ENCODE measurements around the gene CMBL.
A peak's percentile ranks its signal among the peaks of the same experiment; 100 is the strongest.

CMBL gene

DNA sequence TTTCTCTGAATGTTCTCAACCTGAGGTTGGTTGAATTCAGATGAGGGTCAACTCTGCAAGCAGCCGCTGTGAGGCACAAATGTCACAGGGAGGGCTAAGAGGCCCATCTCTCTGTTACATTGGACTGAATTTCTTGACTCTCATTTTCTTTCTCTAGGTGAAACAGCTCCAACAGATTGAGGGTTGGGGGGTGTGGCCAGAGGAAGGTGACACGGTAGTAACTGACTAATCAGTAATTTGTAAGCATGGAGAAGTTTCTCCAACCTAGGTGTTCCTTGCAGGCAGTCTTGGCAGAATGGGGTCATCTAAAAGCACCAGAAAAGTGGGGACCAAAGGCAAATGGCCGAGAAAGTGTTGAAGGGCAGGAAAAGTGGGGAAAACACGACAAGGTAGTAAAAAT, 40.9 kb downstream of the CMBL start:
- H3K36me3 Mint-ChIP-seq (ENCODE audit: low read depth): peaks cover 46% of the 10 kb centered on the region
- peak overlapping the region; percentile 49 for H3K27ac Mint-ChIP-seq
- peaks cover 11% of the 10 kb centered on the region for H3K4me1 Mint-ChIP-seq (ENCODE audit: low read depth)

DNA sequence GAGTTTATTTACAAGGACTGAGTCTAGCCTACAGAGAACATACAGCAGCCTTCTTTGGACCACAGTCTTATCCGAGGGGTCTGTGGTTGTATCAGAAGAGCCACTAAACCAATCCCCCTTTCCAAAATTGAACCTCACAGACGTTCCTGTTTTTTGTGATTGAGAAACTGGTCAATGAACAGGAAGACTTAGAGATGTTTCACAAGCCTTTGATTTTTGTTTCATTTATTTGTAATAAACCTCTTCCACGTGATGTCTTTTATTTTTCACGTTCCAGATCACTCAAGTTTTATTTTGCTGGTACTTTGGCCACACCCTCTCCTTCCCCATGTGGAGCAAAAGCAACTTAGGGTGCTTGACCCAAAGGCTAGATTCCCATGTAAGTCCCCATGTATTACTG, 41.6 kb downstream of the CMBL start:
- Mint-ChIP-seq H3K36me3 (ENCODE audit: low read depth) (peaks cover 53% of the 10 kb centered on the region), H3K9me3 (no peaks in the 10 kb centered on the region), H3K27ac (no peak overlapping the region), H3K4me3 (no peak overlapping the region), H3K27me3 (no peaks in the 10 kb centered on the region), H3K4me1 (ENCODE audit: low read depth) (peaks cover 11% of the 10 kb centered on the region)

More for the DNA sequence above, 40.9 kb downstream of the CMBL start:
- Mint-ChIP-seq H3K27me3 (no peaks in the 10 kb centered on the region), H3K9me3 (no peaks in the 10 kb centered on the region), H3K4me3 (no peak overlapping the region)

- H3K36me3 Mint-ChIP-seq (ENCODE audit: low read depth): peaks cover 60% of the 10 kb centered on the region
These were observed 42.2 kb downstream of the CMBL start for GRCh38 chr5:10265245-10266109.

GRCh38 chr5:10264604-10265003, 43.1 kb downstream of the CMBL start:
- Mint-ChIP-seq H3K27ac (peak overlapping the region; percentile 22), H3K9me3 (no peaks in the 10 kb centered on the region), H3K36me3 (ENCODE audit: low read depth) (peaks cover 68% of the 10 kb centered on the region), H3K27me3 (no peaks in the 10 kb centered on the region), H3K4me1 (ENCODE audit: low read depth) (peaks cover 11% of the 10 kb centered on the region), H3K4me3 (no peak overlapping the region)

More at GRCh38 chr5:10265245-10266109, 42.2 kb downstream of the CMBL start:
- peak overlapping the region; percentile 61 for H3K27ac Mint-ChIP-seq
- no peaks in the 10 kb centered on the region for H3K9me3 Mint-ChIP-seq
- H3K4me3 Mint-ChIP-seq: no peak overlapping the region
- no peaks in the 10 kb centered on the region for H3K27me3 Mint-ChIP-seq
- H3K4me1 Mint-ChIP-seq (ENCODE audit: low read depth): peaks cover 11% of the 10 kb centered on the region

- Mint-ChIP-seq H3K36me3 (ENCODE audit: low read depth) (peaks cover 83% of the 10 kb centered on the region), H3K4me3 (no peak overlapping the region), H3K27ac (no peak overlapping the region), H3K27me3 (no peaks in the 10 kb centered on the region), H3K4me1 (ENCODE audit: low read depth) (peaks cover 15% of the 10 kb centered on the region), H3K9me3 (no peaks in the 10 kb centered on the region)
These were observed 44.7 kb downstream of the CMBL start for GRCh38 chr5:10262995-10263394.

GRCh38 chr5:10262121-10262774, 45.5 kb downstream of the CMBL start:
- Mint-ChIP-seq H3K4me3 (no peak overlapping the region), H3K4me1 (ENCODE audit: low read depth) (peaks cover 16% of the 10 kb centered on the region), H3K27me3 (no peaks in the 10 kb centered on the region), H3K9me3 (no peaks in the 10 kb centered on the region), H3K27ac (no peak overlapping the region), H3K36me3 (ENCODE audit: low read depth) (peaks cover 90% of the 10 kb centered on the region)

- H3K4me3 Mint-ChIP-seq: no peak overlapping the region
- no peak overlapping the region for H3K27ac Mint-ChIP-seq
- H3K4me1 Mint-ChIP-seq (ENCODE audit: low read depth): peaks cover 22% of the 10 kb centered on the region
- no peaks in the 10 kb centered on the region for H3K27me3 Mint-ChIP-seq
- H3K9me3 Mint-ChIP-seq: no peaks in the 10 kb centered on the region
- peaks cover 98% of the 10 kb centered on the region for H3K36me3 Mint-ChIP-seq (ENCODE audit: low read depth)
These were observed 46.6 kb downstream of the CMBL start for GRCh38 chr5:10261065-10261464.

DNA sequence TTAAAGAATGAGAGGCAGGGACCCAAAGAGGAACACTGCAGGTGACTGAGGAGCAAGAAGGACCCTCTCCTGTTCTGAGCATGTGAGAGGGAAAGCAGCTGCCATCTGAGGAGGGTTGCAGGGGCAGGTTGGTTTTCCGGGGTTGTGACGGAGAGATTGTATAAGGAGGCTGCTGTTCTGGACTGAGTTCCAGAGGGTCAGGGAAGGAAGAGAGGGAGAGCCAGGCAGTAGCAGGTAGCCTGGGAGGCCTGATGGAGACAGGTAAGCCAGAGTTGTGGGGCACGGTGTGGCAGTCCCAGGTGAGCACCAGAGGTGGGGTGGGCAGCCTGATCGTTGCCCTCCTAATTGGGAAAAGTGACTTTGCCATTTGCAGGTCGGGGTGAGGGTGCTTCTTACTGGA, 47.8 kb downstream of the CMBL start:
- H3K9me3 Mint-ChIP-seq: no peaks in the 10 kb centered on the region
- no peaks in the 10 kb centered on the region for H3K27me3 Mint-ChIP-seq
- no peak overlapping the region for H3K4me3 Mint-ChIP-seq
- peaks cover 98% of the 10 kb centered on the region for H3K36me3 Mint-ChIP-seq (ENCODE audit: low read depth)
- H3K27ac Mint-ChIP-seq: peak overlapping the region; percentile 38
- peaks cover 32% of the 10 kb centered on the region for H3K4me1 Mint-ChIP-seq (ENCODE audit: low read depth)

- Mint-ChIP-seq H3K4me1 (ENCODE audit: low read depth) (peaks cover 52% of the 10 kb centered on the region), H3K9me3 (no peaks in the 10 kb centered on the region), H3K27me3 (no peaks in the 10 kb centered on the region), H3K4me3 (no peak overlapping the region), H3K36me3 (ENCODE audit: low read depth) (peaks cover 92% of the 10 kb centered on the region), H3K27ac (peak overlapping the region; percentile 67)
These were observed 49.8 kb downstream of the CMBL start for GRCh38 chr5:10257870-10258269.

GRCh38 chr5:10254686-10255085, 53.0 kb downstream of the CMBL start:
- Mint-ChIP-seq H3K4me3 (peak overlapping the region; percentile 19), H3K4me1 (ENCODE audit: low read depth) (peaks cover 73% of the 10 kb centered on the region), H3K9me3 (no peaks in the 10 kb centered on the region), H3K27me3 (no peaks in the 10 kb centered on the region), H3K27ac (peak overlapping the region; percentile 29), H3K36me3 (ENCODE audit: low read depth) (peaks cover 78% of the 10 kb centered on the region)

- peak overlapping the region; percentile 65 for H3K4me3 Mint-ChIP-seq
- H3K4me1 Mint-ChIP-seq (ENCODE audit: low read depth): peaks cover 81% of the 10 kb centered on the region
- H3K36me3 Mint-ChIP-seq (ENCODE audit: low read depth): peaks cover 66% of the 10 kb centered on the region
- H3K27ac Mint-ChIP-seq: no peak overlapping the region
- H3K27me3 Mint-ChIP-seq: no peaks in the 10 kb centered on the region
- no peaks in the 10 kb centered on the region for H3K9me3 Mint-ChIP-seq
These were observed 54.3 kb downstream of the CMBL start for GRCh38 chr5:10253390-10253789.

DNA sequence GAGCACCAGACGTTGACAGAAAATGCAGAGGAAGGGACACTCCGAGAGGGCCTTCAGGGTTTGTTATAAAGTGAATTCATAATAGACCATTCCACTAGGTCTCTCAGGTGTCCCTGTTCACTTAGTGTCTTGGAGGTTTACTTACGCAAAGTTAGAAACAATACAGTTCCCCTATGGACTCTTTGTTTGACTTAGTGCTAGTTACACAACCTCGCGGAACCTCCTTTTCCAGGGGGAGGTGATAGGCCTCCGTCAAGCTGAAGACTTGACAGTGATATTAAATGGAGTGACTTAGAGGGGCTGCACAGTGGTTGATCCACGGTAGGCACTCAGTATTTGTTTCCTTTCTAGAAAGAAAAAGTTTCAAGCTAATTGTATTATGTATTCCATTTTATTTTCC, 56.3 kb downstream of the CMBL start:
- Mint-ChIP-seq H3K27ac (peak overlapping the region; percentile 94), H3K4me3 (peak overlapping the region; percentile 98), H3K9me3 (no peaks in the 10 kb centered on the region), H3K36me3 (ENCODE audit: low read depth) (peaks cover 57% of the 10 kb centered on the region), H3K4me1 (ENCODE audit: low read depth) (peaks cover 67% of the 10 kb centered on the region), H3K27me3 (no peaks in the 10 kb centered on the region)

GRCh38 chr5:10250806-10251276, 56.9 kb downstream of the CMBL start:
- no peaks in the 10 kb centered on the region for H3K9me3 Mint-ChIP-seq
- H3K27me3 Mint-ChIP-seq: no peaks in the 10 kb centered on the region
- peaks cover 52% of the 10 kb centered on the region for H3K36me3 Mint-ChIP-seq (ENCODE audit: low read depth)
- H3K4me3 Mint-ChIP-seq: peak overlapping the region; percentile 98
- peaks cover 61% of the 10 kb centered on the region for H3K4me1 Mint-ChIP-seq (ENCODE audit: low read depth)
- H3K27ac Mint-ChIP-seq: peak overlapping the region; percentile 94

DNA sequence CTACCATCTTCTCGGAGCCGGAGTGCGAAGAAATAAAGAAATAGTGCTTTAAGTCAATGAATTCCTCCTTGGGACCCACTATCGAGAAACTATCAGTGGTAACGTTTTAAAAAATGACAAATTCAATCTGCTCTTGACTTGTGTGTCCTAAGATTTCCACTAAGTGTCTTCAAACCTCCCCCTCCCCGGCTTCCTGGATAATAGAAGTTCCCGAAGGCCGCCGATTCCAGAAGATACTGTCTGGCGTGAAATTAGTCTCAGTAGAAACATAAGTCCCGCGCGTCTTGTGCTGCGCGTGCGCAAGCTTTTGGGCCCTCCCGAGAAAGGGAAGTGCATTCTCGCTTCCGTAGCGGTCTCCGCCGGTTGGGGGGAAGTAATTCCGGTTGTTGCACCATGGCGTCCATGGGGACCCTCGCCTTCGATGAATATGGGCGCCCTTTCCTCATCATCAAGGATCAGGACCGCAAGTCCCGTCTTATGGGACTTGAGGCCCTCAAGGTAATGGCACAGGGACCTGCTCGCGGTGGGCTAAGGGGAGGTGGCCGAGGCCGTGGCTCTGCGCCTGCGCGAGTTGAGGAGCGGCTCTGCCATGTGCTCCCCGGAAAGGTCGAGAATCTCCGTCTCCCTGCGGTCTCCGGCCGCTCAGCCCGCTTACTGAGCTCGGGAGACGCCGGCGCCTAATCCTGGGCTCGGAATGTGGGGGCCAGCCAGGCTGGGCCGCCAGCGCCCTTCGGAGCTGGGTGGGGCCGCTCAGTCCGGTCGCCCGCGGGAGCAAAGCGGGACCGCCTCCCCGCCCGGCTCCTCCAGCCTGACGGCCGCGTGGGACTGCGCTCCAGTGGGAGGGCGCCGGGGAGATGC, 57.5 kb downstream of the CMBL start, which contains the start of gene CCT5:
TSS of gene CCT5 (plus strand) at position 333 of the 858 bp plus-strand sequence. CDS start at position 394, 61 bp downstream.
- H3K9me3 Mint-ChIP-seq: no peaks in the 10 kb centered on the region
- H3K27me3 Mint-ChIP-seq: no peaks in the 10 kb centered on the region
- peaks cover 45% of the 10 kb centered on the region for H3K36me3 Mint-ChIP-seq (ENCODE audit: low read depth)
- H3K4me1 Mint-ChIP-seq (ENCODE audit: low read depth): peaks cover 57% of the 10 kb centered on the region
- peak within 1 kb of the TSS; percentile 98 for H3K4me3 Mint-ChIP-seq
- H3K27ac Mint-ChIP-seq: peak within 1 kb of the TSS; percentile 100
